Epithelial cell of proximal tubule (primary cell): Measurements from ENCODE around the gene RPL6. TPM values are rescaled to one million over a fixed set of nuclear protein-coding genes. Genes with fewer than 3 reads are reported as not detected.
A peak's percentile ranks its signal among the peaks of the same experiment; 100 is the strongest.

Experiments
- DNase-seq: peaks from one replicate; pipeline ENCODE4 v3.0.0-alpha.2; 2011; ENCODE audit warnings: low read depth
- H3K4me3 ChIP-seq: 2 replicates; pipeline ENCODE4 v1.5.1; 2011; ENCODE audit warnings: low read depth, mild to moderate bottlenecking, low read length
- total RNA-seq: library from RNA; depleted of rRNA; stranded (reverse); fragments of >200 nt; gene quantifications from 2 replicates; pipeline ENCODE4 v1.2.3, GENCODE V29; 2015
- TF ChIP-seq, protein P1 (sequence below): conservative IDR thresholded peaks from 2 replicates; pipeline ENCODE4 v1.5.1; 2012; ENCODE audit warnings: low read depth, mild to moderate bottlenecking, low read length

Gene RPL6
- total RNA-seq, 1 donor from 2014 or later, result 2,357 TPM

DNA sequence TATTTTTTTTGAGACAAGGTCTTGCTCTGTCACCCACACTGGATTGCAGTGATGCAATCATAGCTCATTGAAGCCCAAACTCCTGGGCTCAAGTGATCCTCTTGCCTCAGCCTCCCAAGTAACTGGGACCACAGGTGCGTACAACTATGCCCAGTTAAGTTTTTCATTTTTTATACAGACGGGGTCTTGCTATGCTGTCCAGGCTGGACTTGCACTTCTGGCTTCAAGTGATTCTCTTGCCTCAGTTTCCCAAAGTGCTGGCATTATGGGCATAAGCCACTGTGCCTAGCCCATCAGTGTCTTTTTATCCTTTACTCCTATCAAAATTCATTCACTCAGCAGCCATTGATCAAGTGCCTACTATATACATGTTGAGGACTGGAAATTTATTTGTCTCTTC, 18.4 kb upstream of the RPL6 start:
- H3K4me3 ChIP-seq, result no peak overlapping the region
- TF ChIP-seq, protein P1, sequence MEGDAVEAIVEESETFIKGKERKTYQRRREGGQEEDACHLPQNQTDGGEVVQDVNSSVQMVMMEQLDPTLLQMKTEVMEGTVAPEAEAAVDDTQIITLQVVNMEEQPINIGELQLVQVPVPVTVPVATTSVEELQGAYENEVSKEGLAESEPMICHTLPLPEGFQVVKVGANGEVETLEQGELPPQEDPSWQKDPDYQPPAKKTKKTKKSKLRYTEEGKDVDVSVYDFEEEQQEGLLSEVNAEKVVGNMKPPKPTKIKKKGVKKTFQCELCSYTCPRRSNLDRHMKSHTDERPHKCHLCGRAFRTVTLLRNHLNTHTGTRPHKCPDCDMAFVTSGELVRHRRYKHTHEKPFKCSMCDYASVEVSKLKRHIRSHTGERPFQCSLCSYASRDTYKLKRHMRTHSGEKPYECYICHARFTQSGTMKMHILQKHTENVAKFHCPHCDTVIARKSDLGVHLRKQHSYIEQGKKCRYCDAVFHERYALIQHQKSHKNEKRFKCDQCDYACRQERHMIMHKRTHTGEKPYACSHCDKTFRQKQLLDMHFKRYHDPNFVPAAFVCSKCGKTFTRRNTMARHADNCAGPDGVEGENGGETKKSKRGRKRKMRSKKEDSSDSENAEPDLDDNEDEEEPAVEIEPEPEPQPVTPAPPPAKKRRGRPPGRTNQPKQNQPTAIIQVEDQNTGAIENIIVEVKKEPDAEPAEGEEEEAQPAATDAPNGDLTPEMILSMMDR, result no peak
- no peak for DNase-seq

DNA sequence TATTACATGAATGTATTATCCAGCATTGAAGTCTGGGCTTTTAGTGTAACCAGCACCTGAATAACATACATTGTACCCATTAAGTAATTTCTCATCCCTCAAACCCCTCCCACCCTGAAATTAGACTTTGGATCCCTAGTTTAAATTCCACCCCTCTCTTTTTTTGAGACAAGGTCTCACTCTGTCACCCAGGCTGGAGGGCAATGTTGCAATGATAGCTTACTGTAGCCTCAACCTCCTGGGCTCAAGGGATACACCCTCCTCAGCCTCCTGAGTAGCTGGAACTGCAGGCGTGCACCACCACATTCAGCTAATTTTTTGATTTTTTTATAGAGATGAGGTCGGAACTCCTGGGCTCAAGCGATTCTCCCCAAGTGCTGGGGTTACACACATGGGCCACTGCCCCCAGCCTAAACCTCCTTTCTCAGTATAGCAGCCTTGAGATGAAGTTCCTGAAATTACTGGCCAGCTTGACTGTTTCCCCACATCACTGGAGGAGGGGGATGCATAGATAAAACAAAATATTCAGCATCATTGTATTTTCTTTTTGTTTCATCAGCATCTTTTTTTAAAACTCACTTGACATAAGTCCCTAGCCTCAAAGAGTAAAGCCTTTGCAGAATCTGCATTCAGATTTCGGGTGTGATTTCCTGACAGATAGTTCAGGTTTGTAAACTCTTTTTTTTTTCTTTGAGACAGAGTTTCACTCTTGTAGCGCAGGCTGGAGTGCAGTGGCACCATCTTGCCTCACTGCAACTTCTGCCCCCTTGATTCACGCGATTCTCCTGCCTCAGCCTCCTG, 16.4 kb upstream of the RPL6 start:
- no peak overlapping the region for H3K4me3 ChIP-seq
- DNase-seq, result no peak
- TF ChIP-seq, protein P1, result no peak

DNA sequence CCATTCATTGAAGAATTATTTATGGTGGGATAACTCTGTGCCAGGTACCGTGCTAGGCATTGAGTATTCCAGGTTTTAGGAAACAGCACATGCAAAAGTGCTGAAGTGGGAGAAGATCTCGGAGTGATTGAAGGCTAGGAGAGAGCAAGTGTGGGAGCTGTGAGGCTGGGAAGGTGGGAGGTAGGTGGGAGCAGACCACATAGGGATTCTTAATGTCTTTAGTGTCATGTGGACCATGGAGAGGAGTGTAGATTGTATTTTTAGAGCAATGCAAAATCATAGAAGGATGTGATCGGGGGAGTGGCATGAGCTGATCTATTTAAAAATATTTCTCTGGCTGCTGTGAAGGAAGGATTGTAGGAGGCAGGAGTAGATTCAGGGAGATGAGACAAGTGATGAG, 14.7 kb upstream of the RPL6 start:
- TF ChIP-seq, protein P1, result no peak
- DNase-seq, result no peak
- no peak overlapping the region for H3K4me3 ChIP-seq

DNA sequence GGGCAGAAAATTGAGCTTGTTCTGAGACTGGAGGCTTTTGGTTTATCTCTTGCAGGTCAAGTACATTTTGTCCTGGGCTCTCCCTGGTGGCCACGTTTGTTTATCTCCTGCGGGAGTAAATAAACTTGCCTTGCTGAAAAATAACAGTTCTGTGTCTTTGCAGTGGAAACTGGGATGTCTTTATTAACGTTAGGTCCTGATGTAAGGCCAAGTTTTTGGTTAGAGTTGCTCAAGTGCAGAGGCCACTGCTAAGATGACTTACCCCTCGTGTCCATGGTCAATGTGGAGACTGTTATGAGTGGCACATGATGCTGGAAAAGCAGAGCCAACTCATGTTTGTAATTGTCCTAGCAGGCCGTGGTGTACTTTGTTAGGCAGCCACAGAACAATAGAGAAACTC, 13.1 kb upstream of the RPL6 start:
- no peak overlapping the region for H3K4me3 ChIP-seq
- no peak for DNase-seq
- TF ChIP-seq, protein P1, result no peak

DNA sequence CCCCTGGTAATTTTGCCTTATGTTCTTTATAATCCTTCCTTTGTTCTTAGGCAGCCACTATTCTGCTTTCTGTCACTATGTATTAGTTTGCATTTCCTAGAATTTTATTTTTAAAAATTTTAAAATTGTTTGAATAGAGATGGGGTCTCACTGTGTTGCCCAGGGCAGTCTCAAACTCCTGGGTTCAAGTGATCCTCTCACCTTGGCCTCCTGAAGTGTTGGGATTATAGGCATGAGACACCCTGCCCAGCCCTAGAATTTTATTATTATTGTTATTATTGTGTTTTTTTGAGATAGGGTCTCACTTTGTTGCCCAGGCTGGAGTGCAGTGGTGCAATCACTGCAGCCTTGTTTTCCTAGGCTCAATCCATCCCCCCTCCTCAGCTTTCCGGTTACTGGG, 12.0 kb upstream of the RPL6 start:
- no peak for DNase-seq
- TF ChIP-seq, protein P1, result no peak
- no peak overlapping the region for H3K4me3 ChIP-seq

DNA sequence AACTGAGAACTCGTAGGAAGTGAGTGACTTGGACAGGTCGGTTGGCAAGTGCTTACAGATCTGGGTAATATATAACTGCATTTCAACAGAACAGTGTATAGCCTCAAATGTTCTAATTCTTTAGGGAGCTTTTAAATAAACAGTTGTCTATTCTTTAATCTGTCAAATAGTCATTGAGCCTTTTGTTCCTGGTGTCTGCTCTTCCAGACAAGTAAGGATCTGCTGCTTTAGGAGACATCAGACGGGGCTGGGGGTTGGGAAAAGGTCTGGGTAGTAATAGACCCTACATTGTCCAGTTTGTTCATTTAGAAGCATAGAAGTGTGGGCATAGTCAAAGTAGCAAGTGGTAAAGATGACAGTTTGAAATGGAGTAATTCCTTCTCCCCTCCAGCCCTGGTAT, 11.3 kb upstream of the RPL6 start:
- DNase-seq, result no peak
- no peak overlapping the region for H3K4me3 ChIP-seq
- TF ChIP-seq, protein P1, result no peak

DNA sequence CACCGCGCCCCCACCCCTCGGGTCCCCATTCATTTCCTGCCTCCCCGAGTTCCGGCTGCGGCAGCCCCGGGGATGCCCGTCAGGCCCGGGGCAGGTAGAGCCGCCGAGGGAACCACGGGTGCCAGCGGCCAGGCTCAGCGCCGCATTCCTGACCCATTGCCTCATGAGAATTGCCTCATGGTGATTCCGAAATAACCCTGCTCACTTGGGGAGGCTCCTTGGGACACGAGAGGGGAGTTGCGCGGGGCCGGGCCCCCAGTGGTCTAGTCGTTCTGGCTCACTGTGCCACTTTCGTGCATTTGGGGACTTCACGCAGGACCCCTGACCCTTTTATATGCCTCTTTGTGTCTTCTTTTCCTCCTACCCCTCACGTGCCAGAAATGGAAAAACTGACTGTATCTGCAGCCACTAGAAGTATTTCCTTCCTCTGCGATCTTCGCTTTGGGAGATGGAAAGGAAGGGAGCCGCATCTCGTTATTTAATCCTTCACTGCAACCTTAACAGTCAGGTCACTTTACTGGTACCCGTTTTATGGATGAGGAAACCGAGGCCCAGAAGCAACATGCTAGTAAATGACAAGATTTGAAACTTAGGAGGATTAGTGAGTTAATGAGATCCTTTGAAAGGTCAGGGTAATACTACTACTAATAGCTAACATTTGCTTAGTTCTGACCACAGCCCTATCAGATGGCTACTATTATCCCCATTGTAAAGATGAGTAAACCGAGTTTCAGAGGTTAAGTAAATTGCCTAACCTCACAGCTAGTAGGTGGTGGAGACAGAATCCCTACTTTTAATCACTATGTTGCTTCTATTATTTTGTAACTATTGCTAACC, 10.1 kb upstream of the RPL6 start:
- H3K4me3 ChIP-seq, result peak overlapping the region; percentile 72
- peak; percentile 47 for DNase-seq
- TF ChIP-seq, protein P1, result peak; percentile 2
